CMK (cell line): Measurements from ENCODE around the gene HHIPL2.
"Not testable (repeated sequence)": the region's sequence is repeated elsewhere in the genome, so short reads cannot be mapped to it uniquely, and the experiment has no call there.

ENCODE experiments used
- DNase-seq: peaks from one replicate; pipeline ENCODE4 v3.0.0-alpha.2; 2010; ENCODE audit warnings: low read depth

The HHIPL2 gene

GRCh38 chr1:222539951-222540597 is 7.8 kb downstream of the HHIPL2 start:
- DNase-seq: no peak

GRCh38 chr1:222535455-222535854 is 12.4 kb downstream of the HHIPL2 start:
- DNase-seq: no peak

- no peak for DNase-seq
These were observed 17.1 kb downstream of the HHIPL2 start for GRCh38 chr1:222530852-222531251.

GRCh38 chr1:222529916-222530315 is 18.0 kb downstream of the HHIPL2 start:
- DNase-seq: no peak

GRCh38 chr1:222529181-222529580 is 18.7 kb downstream of the HHIPL2 start:
- no peak for DNase-seq

GRCh38 chr1:222525951-222526350 is 22.0 kb downstream of the HHIPL2 start:
- no peak for DNase-seq

- no peak for DNase-seq
These were observed 24.1 kb downstream of the HHIPL2 start for GRCh38 chr1:222523852-222524251.

- no peak for DNase-seq
These were observed 25.6 kb downstream of the HHIPL2 start for GRCh38 chr1:222522105-222522915.

- no peak for DNase-seq
These were observed 26.4 kb downstream of the HHIPL2 start for GRCh38 chr1:222521299-222522104.

- DNase-seq: not testable (repeated sequence)
These were observed 58.4 kb downstream of the HHIPL2 start for GRCh38 chr1:222489496-222489895.

GRCh38 chr1:222487774-222488173 is 60.1 kb downstream of the HHIPL2 start:
- not testable (repeated sequence) for DNase-seq

GRCh38 chr1:222484005-222484404 is 63.9 kb downstream of the HHIPL2 start:
- not testable (repeated sequence) for DNase-seq

GRCh38 chr1:222479567-222479966 is 68.3 kb downstream of the HHIPL2 start:
- not testable (repeated sequence) for DNase-seq

GRCh38 chr1:222476436-222476835 is 71.5 kb downstream of the HHIPL2 start:
- not testable (repeated sequence) for DNase-seq

GRCh38 chr1:222473717-222474116 is 74.2 kb downstream of the HHIPL2 start:
- not testable (repeated sequence) for DNase-seq

GRCh38 chr1:222472776-222473540 is 74.9 kb downstream of the HHIPL2 start:
- DNase-seq: not testable (repeated sequence)
